Tibial nerve (tissue), 4 donors: Measurements from ENCODE around the gene F11R. TPM values are rescaled to one million over a fixed set of nuclear protein-coding genes. Genes with fewer than 3 reads are reported as not detected.

Experiments
- DNase-seq, 2 donors: peaks; one replicate each; pipeline ENCODE4 v3.0.0-alpha.2; 2019; ENCODE audit warnings: low spot score in 2 of 2
- H3K27ac ChIP-seq, 4 donors: fragments of 200-600 bp; sonication (generic) in 3 of 4; one replicate each; pipeline ENCODE4 v1.5.1; 2017 to 2019; ENCODE audit warnings: mild to moderate bottlenecking in 1 of 4
- H3K27me3 ChIP-seq, 2 donors: fragments of 200-600 bp; sonication (generic) in 1 of 2; one replicate each; pipeline versions ENCODE4 v1.5.1 to v1.6.0; 2017 to 2019
- H3K36me3 ChIP-seq, 3 donors: fragments of 200-600 bp; sonication (generic); one replicate each; pipeline ENCODE4 v1.5.1; 2018 to 2019
- H3K4me1 ChIP-seq, 4 donors: fragments of 200-600 bp; sonication (generic) in 3 of 4; one replicate each; pipeline ENCODE4 v1.5.1; 2017 to 2019
- H3K4me3 ChIP-seq, 4 donors: fragments of 200-600 bp; sonication (generic) in 3 of 4; one replicate each; pipeline ENCODE4 v1.5.1; 2017 to 2019; ENCODE audit warnings: mild to moderate bottlenecking in 1 of 4, moderate library complexity in 1 of 4
- H3K9me3 ChIP-seq, 4 donors: fragments of 200-600 bp; sonication (generic) in 3 of 4; one replicate each; pipeline ENCODE4 v1.5.1; 2017 to 2019
- CTCF ChIP-seq, 5 experiments: fragments of 200-600 bp in 3 of 5; fragments of 450-650 bp in 2 of 5; sonication (generic) in 3 of 5; IDR thresholded peaks; one replicate each; pipeline ENCODE4 v1.5.1; 2016 to 2019; ENCODE audit warnings: antibody characterized with exemption in 5 of 5, mild to moderate bottlenecking in 3 of 5, moderate library complexity in 2 of 5
- EP300 ChIP-seq, 2 donors: sonication (generic); formaldehyde crosslinking; IDR thresholded peaks; one replicate each; pipeline ENCODE4 v1.6.1; 2017; ENCODE audit warnings: antibody characterized with exemption in 2 of 2, mild to moderate bottlenecking in 1 of 2
- POLR2A ChIP-seq, 2 donors: fragments of 450-650 bp; IDR thresholded peaks; one replicate each; pipeline ENCODE4 v1.6.1; 2017; ENCODE audit warnings: antibody characterized with exemption in 2 of 2, mild to moderate bottlenecking in 2 of 2, moderate library complexity in 2 of 2
- WGBS, 2 donors: methylation state at CpG; one replicate each; pipeline ENCODE4 v1.1.5; 2018; 5-methylcytosine and 5-hydroxymethylcytosine counted together
- total RNA-seq, 4 donors: library from RNA; depleted of rRNA; stranded (reverse); fragments of >200 nt; gene quantifications; one replicate each; pipeline ENCODE4 v1.1.0, GENCODE V29; 2016

F11R gene
- total RNA-seq, 4 donors from 2014 or later = 6.9 to 23.1 (median 14.9) TPM

DNA sequence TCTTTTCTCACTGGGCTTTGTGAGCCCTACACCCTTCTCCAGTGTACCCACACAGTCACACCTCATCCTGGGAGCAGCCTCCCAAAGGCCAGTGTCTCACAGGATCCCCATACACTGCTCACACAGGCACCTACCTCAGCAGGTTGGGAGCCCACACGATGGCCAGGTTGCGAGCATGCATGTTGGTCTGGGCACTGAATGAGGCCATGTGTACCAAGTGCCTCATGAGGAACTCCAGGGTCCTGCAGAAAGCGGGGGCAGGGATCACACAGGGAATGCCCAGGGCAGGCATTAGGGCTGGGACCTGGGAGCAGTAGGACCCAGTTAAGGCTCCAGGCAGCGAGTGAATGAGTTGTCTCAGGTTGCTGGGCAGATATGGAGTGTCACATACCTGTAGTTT is 33.3 kb upstream of the F11R start:
- 77 to 84% methylated on average over 4 of the region's 4 CpGs for WGBS, 2 donors
- Histone ChIP-seq H3K36me3 (peaks cover 0 to 18% (median 4%) of the 10 kb centered on the region in 3 donors), H3K4me1 (no peaks in the 10 kb centered on the region), H3K27me3 (peaks cover 0 to 23% of the 10 kb centered on the region in 2 donors), H3K9me3 (no peaks in the 10 kb centered on the region), H3K27ac (no peak overlapping the region), H3K4me3 (no peak overlapping the region)
- no peak for DNase-seq
- no peak for TF ChIP-seq EP300 (IDR thresholded peaks at IDR 0.05)
- no peak for TF ChIP-seq POLR2A (IDR thresholded peaks at IDR 0.05)

DNA sequence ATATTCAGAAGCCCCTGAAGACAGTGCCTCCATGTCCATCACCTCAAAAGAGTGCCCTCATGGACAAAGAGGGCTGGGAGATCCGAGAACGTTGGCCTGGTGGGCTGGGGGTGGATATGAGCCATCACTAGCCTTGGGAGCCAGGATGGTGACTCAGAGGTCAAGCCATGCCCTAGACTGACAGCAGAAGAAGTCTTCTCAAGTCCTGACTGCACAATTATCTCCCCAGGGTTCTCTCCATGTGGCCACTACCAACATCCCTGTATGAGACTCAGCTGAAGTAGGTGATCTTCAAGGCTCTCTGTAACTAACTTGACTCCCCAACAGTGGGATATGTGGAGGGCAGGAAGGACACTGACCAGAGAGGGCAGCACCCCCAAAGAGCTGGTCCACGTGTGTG is 31.9 kb upstream of the F11R start:
- no peak for TF ChIP-seq CTCF (IDR thresholded peaks at IDR 0.05)
- TF ChIP-seq EP300 (IDR thresholded peaks at IDR 0.05) = no peak
- TF ChIP-seq POLR2A (IDR thresholded peaks at IDR 0.05) = no peak
- WGBS, 2 donors = 62 to 69% methylated on average over 3 of the region's 3 CpGs
- Histone ChIP-seq H3K27me3 (peaks cover 0 to 17% of the 10 kb centered on the region in 2 donors), H3K9me3 (no peaks in the 10 kb centered on the region), H3K4me1 (no peaks in the 10 kb centered on the region), H3K36me3 (peaks cover 0 to 31% (median 4%) of the 10 kb centered on the region in 3 donors), H3K27ac (no peak overlapping the region), H3K4me3 (no peak overlapping the region)
- no peak for DNase-seq

DNA sequence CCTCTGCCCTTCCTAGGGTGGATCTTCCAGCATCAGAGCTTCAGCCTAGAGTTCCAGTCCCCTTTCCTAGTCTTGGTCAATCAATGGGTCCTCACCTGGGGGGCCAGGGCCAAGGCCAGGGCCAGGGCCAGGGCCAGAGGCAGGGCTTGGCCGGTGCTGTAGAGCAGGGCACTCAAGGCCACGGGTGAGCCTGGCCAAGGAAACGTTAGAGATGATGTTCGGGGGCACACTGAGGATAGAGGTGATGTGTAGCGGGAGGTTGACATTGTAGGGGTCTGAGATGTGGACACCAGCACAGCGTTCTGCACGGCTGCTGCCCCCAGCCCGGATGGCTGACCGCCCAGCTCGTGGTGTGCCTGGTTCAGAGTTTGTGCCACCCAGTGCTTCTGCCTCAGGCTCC is 30.3 kb upstream of the F11R start:
- Histone ChIP-seq H3K4me3 (no peak overlapping the region), H3K4me1 (peaks cover 0 to 7% (median 0%) of the 10 kb centered on the region in 4 donors), H3K36me3 (peaks cover 0 to 37% (median 4%) of the 10 kb centered on the region in 3 donors), H3K27me3 (peaks cover 0 to 10% of the 10 kb centered on the region in 2 donors), H3K27ac (no peak overlapping the region), H3K9me3 (no peaks in the 10 kb centered on the region)
- TF ChIP-seq POLR2A (IDR thresholded peaks at IDR 0.05) = no peak
- no peak for TF ChIP-seq EP300 (IDR thresholded peaks at IDR 0.05)
- no peak for TF ChIP-seq CTCF (IDR thresholded peaks at IDR 0.05)
- 86 to 90% methylated on average over 9 to 10 of the region's 10 CpGs for WGBS, 2 donors
- DNase-seq = no peak

DNA sequence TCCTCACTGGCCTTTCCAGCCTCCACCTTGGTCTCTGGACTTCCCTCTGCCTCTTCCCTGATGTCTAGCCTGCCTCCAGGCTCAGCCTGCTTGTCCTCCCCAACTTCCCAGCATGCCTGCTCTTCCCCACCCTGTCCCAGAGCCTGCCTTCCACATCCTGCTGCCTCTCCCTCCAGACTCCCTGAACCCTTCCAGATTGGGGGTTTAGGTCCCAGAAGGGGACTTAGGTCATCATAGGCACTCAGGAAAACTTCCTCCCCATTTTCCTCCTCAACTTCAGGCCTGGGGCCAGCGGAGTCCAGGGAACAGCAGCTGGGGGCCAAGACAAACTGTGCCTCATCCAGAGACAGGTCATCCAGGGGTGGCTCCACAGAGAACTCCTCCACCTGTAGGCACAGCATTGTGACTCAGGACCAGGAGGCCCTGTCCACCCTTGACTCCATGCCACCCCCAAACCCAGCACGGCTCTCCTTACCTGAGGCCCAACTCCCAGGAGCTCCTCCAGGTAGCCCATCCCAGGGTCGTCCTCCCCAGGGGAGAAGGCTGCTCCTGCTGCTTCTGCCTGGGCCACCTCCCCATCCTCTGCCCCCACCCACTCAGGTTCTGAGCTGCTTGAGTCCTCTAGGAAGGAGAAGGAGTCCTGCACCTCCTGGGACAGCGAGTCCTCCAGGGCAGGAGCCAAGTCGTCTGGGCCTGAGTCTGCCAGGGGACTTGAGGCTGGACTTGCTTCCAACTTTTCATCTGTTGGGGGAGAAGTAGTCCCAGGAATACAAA is 28.2 kb upstream of the F11R start:
- TF ChIP-seq EP300 (IDR thresholded peaks at IDR 0.05) (no peak), POLR2A (IDR thresholded peaks at IDR 0.05) (no peak)
- Histone ChIP-seq H3K27me3 (no peaks in the 10 kb centered on the region), H3K36me3 (peaks cover 0 to 37% (median 3%) of the 10 kb centered on the region in 3 donors), H3K4me3 (no peak overlapping the region), H3K9me3 (no peaks in the 10 kb centered on the region), H3K4me1 (peaks cover 0 to 12% (median 6%) of the 10 kb centered on the region in 4 donors), H3K27ac (no peak overlapping the region)
- DNase-seq = no peak
- 83 to 98% methylated on average over 3 to 5 of the region's 5 CpGs for WGBS, 2 donors

DNA sequence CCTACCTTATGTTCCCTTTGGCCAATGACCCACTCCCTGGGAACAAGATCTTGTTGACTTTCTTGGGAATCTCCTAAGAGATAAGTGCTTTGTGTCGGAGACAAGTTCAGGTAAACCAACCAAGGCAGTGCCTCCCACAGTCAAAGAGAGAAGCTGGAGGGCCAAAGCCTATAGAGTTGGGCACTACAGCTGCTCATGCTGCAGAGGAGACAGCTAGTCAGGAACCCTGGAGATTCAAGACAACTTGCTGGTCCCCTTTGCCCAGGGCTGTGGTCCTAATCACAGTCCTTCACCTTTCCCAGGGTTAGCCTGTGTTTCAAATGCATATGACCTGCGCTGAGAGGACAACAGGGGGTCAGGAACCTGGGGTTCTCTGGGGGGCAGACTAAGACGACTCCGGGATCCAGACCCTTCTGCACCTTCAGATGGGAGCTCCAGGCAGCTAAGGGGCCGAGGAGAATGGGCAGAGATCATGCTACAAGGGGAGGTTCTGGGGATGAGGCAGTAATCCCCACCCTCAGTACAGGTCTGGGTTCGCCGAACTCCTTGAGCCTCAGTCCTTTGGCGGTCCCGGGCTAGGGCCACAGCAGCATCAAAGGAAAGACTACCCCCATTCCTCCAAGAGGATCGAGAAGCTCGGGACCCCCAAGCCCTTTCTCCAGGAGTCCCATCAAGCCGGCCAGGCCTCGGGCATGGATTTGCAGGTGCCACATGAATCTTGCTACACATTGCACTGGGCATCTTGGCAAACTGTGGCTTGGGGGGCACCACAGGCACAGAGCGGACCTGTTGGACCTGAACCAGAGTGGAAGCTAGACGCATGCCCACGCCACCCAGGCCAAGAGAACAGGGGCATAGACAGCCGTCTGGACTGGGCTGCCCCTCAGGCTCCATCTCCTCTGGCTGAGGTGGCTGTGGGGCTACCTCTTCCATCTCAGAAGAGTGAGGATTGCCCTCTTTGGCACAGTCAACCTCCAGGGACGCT is 26.8 kb upstream of the F11R start:
- DNase-seq = no peak
- no peak for TF ChIP-seq POLR2A (IDR thresholded peaks at IDR 0.05)
- TF ChIP-seq EP300 (IDR thresholded peaks at IDR 0.05) = no peak
- no peak for TF ChIP-seq CTCF (IDR thresholded peaks at IDR 0.05)
- WGBS, 2 donors = 93 to 98% methylated on average over 13 to 14 of the region's 18 CpGs

More for the DNA sequence above, 26.8 kb upstream of the F11R start:
- no peaks in the 10 kb centered on the region for H3K27me3 ChIP-seq
- H3K4me1 ChIP-seq = peaks cover 0 to 22% (median 12%) of the 10 kb centered on the region in 4 donors
- H3K9me3 ChIP-seq = no peaks in the 10 kb centered on the region
- H3K36me3 ChIP-seq = peaks cover 0 to 42% (median 0%) of the 10 kb centered on the region in 3 donors
- peak overlapping the region in 1 of 4 donors; percentile 25 for H3K27ac ChIP-seq
- H3K4me3 ChIP-seq = no peak overlapping the region
